MM.1S (cell line): ENCODE results near the gene PTPN2.

ENCODE experiments used
- DNase-seq: peaks from one replicate; pipeline ENCODE4 v3.0.0-alpha.2; 2015
- H2AFZ ChIP-seq: fragments of 300-600 bp; sonication (generic); 2 replicates; pipeline ENCODE4 v1.6.0; 2016; ENCODE audit warnings: antibody characterized with exemption, low read length
- H3F3A ChIP-seq: fragments of 300-600 bp; sonication (generic); 2 replicates; pipeline ENCODE4 v1.6.1; 2016; ENCODE audit warnings: mild to moderate bottlenecking, antibody characterized with exemption, low read length, moderate library complexity, mixed read lengths; ENCODE audit not compliant: insufficient read depth
- H3K27ac ChIP-seq: fragments of 300-600 bp; sonication (generic); 2 replicates; pipeline ENCODE4 v1.5.1; 2016; ENCODE audit warnings: mild to moderate bottlenecking, low read length
- H3K27me3 ChIP-seq: fragments of 300-600 bp; sonication (generic); replicated peaks from 2 replicates; pipeline ENCODE4 v1.6.0; 2016; ENCODE audit warnings: low read length; ENCODE audit not compliant: insufficient read depth
- H3K36me3 ChIP-seq: fragments of 300-600 bp; sonication (generic); replicated peaks from 2 replicates; pipeline ENCODE4 v1.6.1; 2016; ENCODE audit warnings: mild to moderate bottlenecking, low read length, mixed read lengths; ENCODE audit not compliant: insufficient read depth
- H3K4me1 ChIP-seq: fragments of 300-600 bp; sonication (generic); 2 replicates; pipeline ENCODE4 v1.6.1; 2016; ENCODE audit warnings: low read length, mixed read lengths
- H3K4me2 ChIP-seq: fragments of 300-600 bp; sonication (generic); 2 replicates; pipeline ENCODE4 v1.6.0; 2016; ENCODE audit warnings: low read depth, low read length
- H3K4me3 ChIP-seq: fragments of 300-600 bp; sonication (generic); 2 replicates; pipeline ENCODE4 v1.5.1; 2016; ENCODE audit warnings: low read length, mixed read lengths
- H3K79me2 ChIP-seq: fragments of 300-600 bp; sonication (generic); 2 replicates; pipeline ENCODE4 v1.6.1; 2016; ENCODE audit warnings: mixed run types, low read length, mixed read lengths
- H3K9ac ChIP-seq: fragments of 300-600 bp; sonication (generic); 2 replicates; pipeline ENCODE4 v1.6.1; 2016; ENCODE audit warnings: low read length, mixed read lengths
- H3K9me2 ChIP-seq: fragments of 300-600 bp; sonication (generic); replicated peaks from 2 replicates; pipeline ENCODE4 v1.6.1; 2016; ENCODE audit warnings: mild to moderate bottlenecking, low read length, mixed read lengths; ENCODE audit not compliant: insufficient read depth
- H3K9me3 ChIP-seq: fragments of 300-600 bp; sonication (generic); replicated peaks from 2 replicates; pipeline ENCODE4 v1.6.1; 2016; ENCODE audit warnings: mild to moderate bottlenecking, low read length, mixed read lengths; ENCODE audit not compliant: insufficient read depth
- H4K20me1 ChIP-seq: fragments of 300-600 bp; sonication (generic); 2 replicates; pipeline ENCODE4 v1.6.1; 2016; ENCODE audit warnings: mild to moderate bottlenecking, low read length, moderate library complexity, mixed read lengths; ENCODE audit not compliant: insufficient read depth
- EZH2 ChIP-seq: fragments of 300-600 bp; sonication (generic); optimal IDR thresholded peaks from 2 replicates; pipeline ENCODE3; 2017; ENCODE audit warnings: low read depth, mild to moderate bottlenecking, antibody characterized with exemption, low read length, mixed read lengths
- EZH2phosphoT487 ChIP-seq: fragments of 300-600 bp; sonication (generic); IDR thresholded peaks from 2 replicates; pipeline ENCODE4 v1.6.1; 2018; ENCODE audit warnings: antibody characterized with exemption, low read length
- TF ChIP-seq, protein P1 (sequence below): fragments of 300-600 bp; sonication (generic); IDR thresholded peaks from 2 replicates; pipeline ENCODE4 v1.5.1; 2016; ENCODE audit warnings: antibody characterized with exemption, low read length, mixed read lengths

Gene PTPN2

DNA sequence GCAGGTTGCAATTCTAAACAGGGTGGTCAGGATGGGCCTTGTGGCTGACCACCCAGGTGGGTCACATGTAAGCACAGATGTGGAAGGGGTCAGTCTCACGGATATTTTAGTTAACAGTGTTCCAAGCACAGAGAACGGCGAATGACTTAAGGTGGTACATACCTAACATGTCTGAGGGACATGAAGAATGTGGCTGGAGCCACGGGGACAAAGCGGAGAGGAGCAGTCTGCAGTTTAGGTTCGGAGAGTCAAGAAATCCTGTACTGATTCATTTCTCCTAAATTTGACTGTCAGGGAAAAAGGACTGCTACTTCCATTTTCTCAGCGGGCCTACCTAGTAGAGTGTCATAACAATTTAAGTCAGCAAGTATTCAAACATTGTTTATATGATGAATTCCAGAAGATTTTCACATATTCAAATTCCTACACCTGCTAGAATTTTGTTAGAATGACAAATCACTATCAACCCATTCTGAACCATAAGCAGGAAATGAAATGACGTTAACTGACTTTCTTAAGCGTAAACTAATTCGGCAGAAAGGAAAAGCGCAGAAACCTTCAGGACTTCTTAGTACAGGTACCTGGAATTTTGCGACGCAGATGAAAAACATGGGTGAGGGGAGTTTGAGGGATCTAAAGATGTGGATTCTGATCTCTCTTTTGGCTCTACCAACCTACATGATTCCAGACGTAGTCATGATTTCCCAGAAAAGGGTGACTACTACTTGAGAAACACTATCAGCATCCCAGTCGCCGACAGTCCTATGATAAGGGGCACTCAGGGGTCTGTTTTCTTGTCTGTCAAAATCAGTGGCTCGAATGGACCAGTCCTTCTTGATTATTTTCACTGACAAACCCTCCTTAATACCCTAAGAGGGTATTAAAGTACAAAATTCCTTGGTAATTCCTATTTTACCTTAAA is 41.3 kb downstream of the PTPN2 start:
- TF ChIP-seq, protein P1, sequence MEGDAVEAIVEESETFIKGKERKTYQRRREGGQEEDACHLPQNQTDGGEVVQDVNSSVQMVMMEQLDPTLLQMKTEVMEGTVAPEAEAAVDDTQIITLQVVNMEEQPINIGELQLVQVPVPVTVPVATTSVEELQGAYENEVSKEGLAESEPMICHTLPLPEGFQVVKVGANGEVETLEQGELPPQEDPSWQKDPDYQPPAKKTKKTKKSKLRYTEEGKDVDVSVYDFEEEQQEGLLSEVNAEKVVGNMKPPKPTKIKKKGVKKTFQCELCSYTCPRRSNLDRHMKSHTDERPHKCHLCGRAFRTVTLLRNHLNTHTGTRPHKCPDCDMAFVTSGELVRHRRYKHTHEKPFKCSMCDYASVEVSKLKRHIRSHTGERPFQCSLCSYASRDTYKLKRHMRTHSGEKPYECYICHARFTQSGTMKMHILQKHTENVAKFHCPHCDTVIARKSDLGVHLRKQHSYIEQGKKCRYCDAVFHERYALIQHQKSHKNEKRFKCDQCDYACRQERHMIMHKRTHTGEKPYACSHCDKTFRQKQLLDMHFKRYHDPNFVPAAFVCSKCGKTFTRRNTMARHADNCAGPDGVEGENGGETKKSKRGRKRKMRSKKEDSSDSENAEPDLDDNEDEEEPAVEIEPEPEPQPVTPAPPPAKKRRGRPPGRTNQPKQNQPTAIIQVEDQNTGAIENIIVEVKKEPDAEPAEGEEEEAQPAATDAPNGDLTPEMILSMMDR, result no peak
- TF ChIP-seq EZH2 (no peak), EZH2phosphoT487 (no peak)
- no peak overlapping the region for H2AFZ ChIP-seq
- no peak overlapping the region for H3K4me2 ChIP-seq
- no peak overlapping the region; the same call in 1 of the 2 replicates for H3K27ac ChIP-seq
- H3K4me3 ChIP-seq, result no peak overlapping the region
- no peaks in the 10 kb centered on the region for H3K27me3 ChIP-seq
- H3K9ac ChIP-seq, result no peak overlapping the region
- no peaks in the 10 kb centered on the region for H3K36me3 ChIP-seq
- H3K4me1 ChIP-seq, result peaks cover 63% of the 10 kb centered on the region
- no peak for DNase-seq
- no peaks in the 10 kb centered on the region for H4K20me1 ChIP-seq
- no peaks in the 10 kb centered on the region for H3K9me2 ChIP-seq
- H3F3A ChIP-seq, result peaks cover 55% of the 10 kb centered on the region
- no peaks in the 10 kb centered on the region for H3K9me3 ChIP-seq
- peaks cover 61% of the 10 kb centered on the region for H3K79me2 ChIP-seq

DNA sequence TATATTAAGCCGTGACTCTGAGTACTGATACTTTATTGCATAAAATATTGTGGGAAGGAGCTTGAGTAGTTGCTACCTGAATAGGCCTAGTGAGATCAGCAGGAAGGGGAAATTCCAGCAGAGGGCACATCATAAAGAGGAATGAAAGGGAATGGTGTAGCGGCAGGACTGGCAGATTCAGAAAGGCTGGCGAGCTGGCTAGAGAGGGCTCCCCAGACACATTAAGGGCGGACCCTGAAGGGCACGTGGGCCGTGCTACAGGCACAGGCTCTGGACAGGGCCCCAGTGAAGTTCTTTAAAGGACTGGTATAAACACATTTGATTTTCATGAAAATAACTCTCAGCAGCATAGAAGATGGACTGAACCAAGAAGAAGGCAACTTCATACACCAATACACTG is 43.0 kb downstream of the PTPN2 start:
- H3K27me3 ChIP-seq, result no peaks in the 10 kb centered on the region
- no peak for DNase-seq
- no peak overlapping the region for H2AFZ ChIP-seq
- H3K9me3 ChIP-seq, result no peaks in the 10 kb centered on the region
- peak overlapping the region; percentile 99; the same call in 1 of the 2 replicates for H3K27ac ChIP-seq
- no peaks in the 10 kb centered on the region for H3K9me2 ChIP-seq
- H3K9ac ChIP-seq, result no peak overlapping the region
- peaks cover 56% of the 10 kb centered on the region for H3F3A ChIP-seq
- H4K20me1 ChIP-seq, result no peaks in the 10 kb centered on the region
- H3K79me2 ChIP-seq, result peaks cover 68% of the 10 kb centered on the region
- peak overlapping the region; percentile 89; the same call in 1 of the 2 replicates for H3K4me2 ChIP-seq
- no peak overlapping the region for H3K4me3 ChIP-seq
- H3K36me3 ChIP-seq, result no peaks in the 10 kb centered on the region
- H3K4me1 ChIP-seq, result peaks cover 65% of the 10 kb centered on the region
- TF ChIP-seq, protein P1, result no peak; the same call in 1 of the 2 replicates
- no peak for TF ChIP-seq EZH2
- no peak for TF ChIP-seq EZH2phosphoT487

DNA sequence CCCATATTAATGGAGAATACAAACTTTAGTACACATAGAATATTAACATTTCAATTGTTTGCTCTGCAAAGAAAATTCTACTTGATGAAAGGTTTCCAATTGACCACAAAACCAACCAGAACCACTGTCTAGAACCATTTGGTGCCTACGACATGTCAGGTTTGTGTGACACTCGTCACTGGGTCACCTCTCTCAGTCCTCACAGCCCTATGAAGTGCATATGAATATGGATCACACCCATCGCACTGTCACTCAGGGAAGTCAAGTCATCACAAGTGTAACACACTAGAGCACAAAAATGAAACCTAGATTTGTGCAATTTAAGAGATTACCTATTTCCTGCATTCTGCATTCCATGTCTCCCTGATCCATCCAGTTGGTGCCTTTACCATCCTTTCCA is 43.7 kb downstream of the PTPN2 start:
- H3K4me2 ChIP-seq, result peak overlapping the region; percentile 89
- no peaks in the 10 kb centered on the region for H3K36me3 ChIP-seq
- H3K4me1 ChIP-seq, result peaks cover 58% of the 10 kb centered on the region
- H3K4me3 ChIP-seq, result peak overlapping the region; percentile 45; the same call in 1 of the 2 replicates
- peak overlapping the region; percentile 99 for H3K27ac ChIP-seq
- H3K9me3 ChIP-seq, result no peaks in the 10 kb centered on the region
- peaks cover 66% of the 10 kb centered on the region for H3K79me2 ChIP-seq
- H3K9me2 ChIP-seq, result no peaks in the 10 kb centered on the region
- H3K27me3 ChIP-seq, result no peaks in the 10 kb centered on the region
- H2AFZ ChIP-seq, result no peak overlapping the region
- no peak for TF ChIP-seq EZH2phosphoT487
- TF ChIP-seq, protein P1, result no peak
- TF ChIP-seq EZH2, result no peak
- peaks cover 50% of the 10 kb centered on the region for H3F3A ChIP-seq
- peak overlapping the region; percentile 90; the same call in 1 of the 2 replicates for H3K9ac ChIP-seq
- no peaks in the 10 kb centered on the region for H4K20me1 ChIP-seq
- DNase-seq, result no peak
